GM19397 (cell line): ENCODE data around the gene PRKCD.
A peak's percentile ranks its signal among the peaks of the same experiment; 100 is the strongest.

Source experiments
- ATAC-seq: cut with Tn5 transposase; IDR thresholded peaks from one replicate; pipeline ENCODE4 v1.9.1; 2021; ENCODE audit warnings: mild to moderate bottlenecking, moderate library complexity; ENCODE audit not compliant: unreplicated experiment

Gene PRKCD

DNA sequence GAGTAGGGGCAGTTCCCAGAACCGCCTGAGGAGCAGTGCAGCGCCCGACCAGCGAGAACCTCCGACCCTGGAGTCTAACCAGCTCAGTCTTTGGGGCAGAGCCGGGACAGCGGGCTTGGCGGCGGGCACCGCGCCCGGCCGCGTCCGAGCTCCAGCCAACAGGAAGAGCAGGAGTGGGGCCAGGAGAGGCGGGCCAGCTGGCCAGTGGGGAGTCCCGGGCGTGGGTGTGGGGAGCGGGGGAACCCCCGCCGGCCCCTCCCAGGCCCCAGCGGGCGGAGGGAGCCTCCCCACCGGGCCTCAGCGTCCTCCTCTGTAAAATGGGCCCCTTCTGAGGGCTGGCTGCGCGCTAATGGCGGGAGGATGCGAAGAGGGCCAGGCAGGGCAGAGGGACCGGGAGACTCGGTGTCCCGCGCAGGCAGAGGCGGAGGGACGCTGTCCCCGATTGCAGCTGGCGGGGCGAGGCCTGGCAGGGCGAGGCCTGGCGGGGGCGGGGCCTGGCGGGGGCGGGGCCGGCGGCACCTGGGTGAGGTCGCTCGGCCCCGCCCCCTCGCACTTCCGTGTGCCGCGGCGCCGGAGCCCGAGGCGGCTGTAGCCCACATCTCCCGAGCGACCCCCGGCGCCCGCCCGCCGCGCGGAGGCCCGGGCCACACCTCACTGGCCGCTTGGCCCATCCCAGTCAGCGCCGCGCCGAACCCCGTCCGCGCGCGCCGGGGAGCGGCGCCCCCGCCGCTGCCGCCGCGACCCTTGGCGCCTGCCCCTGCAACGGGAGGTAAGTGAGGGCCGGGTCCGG, at the start of gene PRKCD:
Gene PRKCD (plus strand): TSS at position 550 of the 790 bp plus-strand sequence. CDS start 17,214 bp downstream, outside the sequence.
- peak; percentile 48 for ATAC-seq

GRCh38 chr3:53111822-53112221, 49.2 kb upstream of the PRKCD start:
- no peak for ATAC-seq

DNA sequence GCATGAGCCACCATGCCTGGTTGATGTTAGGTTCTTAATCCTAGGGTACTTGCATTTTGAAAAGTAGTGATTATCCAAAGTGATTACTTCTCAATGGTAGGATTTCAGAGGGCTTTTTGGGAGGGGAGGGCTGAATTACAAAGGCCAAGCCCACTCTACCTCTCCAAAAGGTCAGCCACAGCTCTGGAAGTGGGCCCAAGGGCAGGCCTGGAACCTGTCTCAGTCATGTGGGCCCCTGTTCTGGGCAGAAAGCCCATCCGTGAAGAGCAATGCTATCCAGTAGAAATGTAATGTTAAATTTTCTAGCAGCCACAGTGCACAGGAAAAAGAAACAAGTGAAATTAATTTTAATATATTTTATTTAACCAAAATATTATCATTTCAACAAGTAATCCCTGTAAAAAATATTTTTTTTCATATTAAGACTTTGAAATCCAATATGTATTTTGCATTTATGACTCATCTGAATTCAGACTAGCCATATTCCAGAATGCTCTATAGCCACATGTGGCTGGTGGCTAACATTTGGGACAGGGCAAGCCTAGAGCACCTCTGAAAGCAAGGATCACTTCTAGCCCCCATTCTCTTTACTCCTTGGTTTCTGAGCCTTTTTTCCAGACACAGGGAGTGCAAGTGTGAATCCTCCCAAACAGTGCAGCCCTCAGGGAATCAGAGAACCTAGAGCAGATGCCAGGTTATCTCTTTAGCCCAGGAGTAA, 47.6 kb upstream of the PRKCD start:
- ATAC-seq = no peak

DNA sequence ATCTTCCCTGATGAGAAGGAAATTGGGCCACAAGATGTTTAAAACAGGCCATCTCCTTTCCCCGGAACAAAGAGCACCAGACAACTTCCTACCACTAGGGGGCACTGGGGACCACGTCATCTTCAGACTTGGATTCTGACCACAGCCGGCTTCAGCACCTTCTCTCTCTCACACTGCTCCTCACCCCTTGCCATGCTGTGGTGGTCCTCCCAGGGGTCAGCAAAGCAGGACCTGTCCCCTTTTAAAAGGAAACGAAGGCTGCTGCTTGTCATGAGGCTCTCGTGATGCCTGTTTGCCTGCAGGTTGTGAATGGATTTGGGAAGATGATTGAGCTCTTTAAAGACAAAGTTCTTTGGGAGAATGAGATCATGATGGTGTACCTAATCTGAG, 47.0 kb upstream of the PRKCD start:
- no peak for ATAC-seq

- ATAC-seq = no peak
These were observed 46.5 kb upstream of the PRKCD start for GRCh38 chr3:53114412-53115074.

GRCh38 chr3:53116956-53117355, 44.1 kb upstream of the PRKCD start:
- ATAC-seq = no peak

GRCh38 chr3:53120336-53120735, 40.7 kb upstream of the PRKCD start:
- no peak for ATAC-seq

DNA sequence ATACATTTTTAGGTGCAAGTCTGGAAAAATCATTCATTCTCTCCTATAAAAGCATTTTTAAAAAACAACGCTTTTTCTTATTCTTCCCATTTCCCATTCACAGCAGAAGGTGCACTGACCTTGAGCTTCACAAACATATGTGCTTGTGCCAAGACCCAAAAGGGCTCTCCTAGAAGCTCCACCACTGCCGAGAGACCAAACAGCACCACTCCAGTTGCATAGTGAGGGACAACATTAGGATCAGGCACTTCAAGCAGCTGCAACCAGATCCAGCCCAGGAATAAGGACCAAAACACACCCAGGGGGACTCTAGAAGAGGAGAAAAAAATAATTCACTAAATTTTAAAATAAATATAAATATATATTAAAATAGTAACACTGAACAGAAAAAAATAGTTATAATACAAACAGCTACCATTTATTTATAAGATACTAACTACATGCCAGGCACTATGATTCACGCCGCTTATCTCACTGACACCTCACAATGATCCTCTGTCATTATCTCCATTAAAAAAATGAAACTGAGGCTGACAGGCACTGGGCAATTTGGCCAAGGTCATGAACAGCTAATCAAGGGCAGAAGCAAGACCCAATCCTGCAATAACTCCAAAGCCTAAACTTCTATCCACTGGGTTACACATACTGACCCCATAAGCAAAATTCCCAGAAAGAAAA, 38.6 kb upstream of the PRKCD start:
- no peak for ATAC-seq

DNA sequence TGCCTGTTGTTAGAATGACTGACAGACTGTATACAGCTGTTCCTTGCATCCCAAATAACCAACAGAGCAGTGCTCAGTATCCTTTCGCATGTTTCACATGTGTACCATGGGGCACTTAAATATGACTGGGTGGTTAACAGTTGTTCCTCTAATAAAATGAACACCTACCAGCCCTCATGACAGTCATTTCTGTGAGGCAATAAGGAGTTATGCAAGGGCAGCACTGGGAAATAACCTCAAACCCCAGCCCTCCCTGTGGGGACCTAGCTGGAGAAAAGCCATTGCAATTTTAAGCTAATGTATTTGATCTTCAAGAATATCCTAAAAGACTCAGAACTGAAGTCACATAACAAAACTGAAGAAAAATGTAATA, 38.1 kb upstream of the PRKCD start:
- no peak for ATAC-seq

GRCh38 chr3:53123510-53123909, 37.5 kb upstream of the PRKCD start:
- ATAC-seq = no peak

DNA sequence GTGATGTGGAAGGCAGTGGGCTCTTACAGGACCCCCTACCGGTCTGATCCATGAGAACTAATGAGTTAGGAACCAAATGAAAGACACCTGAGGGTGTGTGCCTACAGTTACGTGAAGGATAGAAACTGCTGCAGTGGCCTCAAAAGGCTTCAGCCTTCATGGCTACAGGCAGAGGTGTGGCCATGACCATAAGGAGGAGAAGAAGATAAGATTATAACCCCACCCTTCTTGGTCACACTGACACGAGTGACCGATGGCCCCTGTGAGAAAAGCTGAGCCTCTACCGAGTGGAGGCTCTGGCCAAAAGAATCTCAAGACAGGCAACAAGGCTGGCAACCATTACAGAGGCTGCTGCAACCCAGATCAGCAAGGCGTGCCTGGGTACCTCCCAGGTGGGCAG, 37.1 kb upstream of the PRKCD start:
- ATAC-seq = no peak

DNA sequence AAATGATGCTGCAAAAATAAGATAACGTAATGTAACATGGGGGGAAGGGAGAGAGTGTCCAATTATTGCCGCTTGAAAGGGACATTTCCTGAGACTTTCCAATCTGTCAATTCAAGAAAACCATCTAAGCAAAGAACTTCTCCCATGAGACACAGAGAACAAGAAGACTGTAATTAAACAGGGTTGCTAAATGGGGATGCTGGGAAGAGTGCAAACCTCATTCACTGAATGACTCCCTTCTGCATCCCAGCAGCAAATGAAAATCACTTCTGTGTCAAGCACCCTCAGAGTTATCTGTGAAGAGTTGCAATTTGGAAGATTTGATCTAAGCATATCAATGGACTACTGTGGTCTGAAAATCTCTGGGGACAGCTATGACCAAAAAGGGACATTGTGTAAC, 34.4 kb upstream of the PRKCD start:
- ATAC-seq = no peak

- no peak for ATAC-seq
These were observed 31.7 kb upstream of the PRKCD start for GRCh38 chr3:53129344-53129743.

GRCh38 chr3:53130179-53131061, 30.6 kb upstream of the PRKCD start, which contains the start of gene RFT1:
Gene RFT1 (minus strand): TSS chr3:53130435. CDS start chr3:53130400, 35 bp downstream.
- ATAC-seq = peak; percentile 87

DNA sequence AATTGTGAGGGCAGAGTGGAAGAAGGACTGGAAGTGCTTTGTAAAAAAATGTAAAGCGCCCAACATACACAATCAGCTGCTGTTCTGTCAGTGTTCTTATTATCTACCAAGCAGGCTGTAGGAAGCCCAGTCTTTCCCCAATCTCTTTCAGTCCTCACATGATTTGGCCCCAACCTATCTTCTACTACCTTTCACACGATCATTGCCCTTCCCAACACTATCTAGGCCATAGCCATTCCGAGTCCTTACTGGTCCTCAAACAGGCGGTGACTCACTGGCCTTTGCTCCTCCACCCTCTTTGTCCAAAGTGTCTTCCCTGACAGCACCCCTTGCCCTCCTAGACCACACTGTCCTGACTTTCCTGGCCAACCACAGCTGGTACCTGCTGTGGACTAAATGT, 29.9 kb upstream of the PRKCD start:
- ATAC-seq = no peak

- no peak for ATAC-seq
These were observed 28.7 kb upstream of the PRKCD start for GRCh38 chr3:53132347-53132746.

DNA sequence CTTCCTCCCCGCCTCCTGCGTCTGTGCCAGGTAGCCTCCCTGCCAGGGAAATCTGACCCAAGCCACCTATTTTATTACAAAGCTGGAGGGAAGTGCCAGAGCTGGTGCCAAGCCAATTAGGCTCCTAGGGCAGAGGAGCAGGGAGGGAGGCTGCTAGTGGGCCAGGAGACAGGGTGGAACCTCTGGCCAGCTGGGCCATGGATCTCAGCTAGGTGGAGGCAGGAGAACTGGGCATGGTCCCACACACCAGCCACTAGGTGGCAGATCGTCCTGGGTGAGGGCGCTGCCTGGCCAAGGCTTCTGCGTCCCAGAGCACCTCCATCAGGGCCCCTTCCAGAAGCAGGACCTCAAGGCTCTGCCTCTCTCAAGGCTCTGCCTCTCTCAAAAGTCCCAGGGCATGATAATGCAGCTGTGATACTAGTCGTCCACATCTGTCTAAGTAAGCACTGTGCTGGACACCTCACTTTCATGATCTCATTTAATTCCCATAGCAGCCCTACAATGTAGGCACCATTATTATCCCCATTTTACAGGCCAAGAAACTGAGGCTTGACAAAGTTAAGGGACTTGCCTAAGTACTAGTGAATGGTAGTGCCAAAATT, 26.3 kb upstream of the PRKCD start:
- peak; percentile 44 for ATAC-seq

DNA sequence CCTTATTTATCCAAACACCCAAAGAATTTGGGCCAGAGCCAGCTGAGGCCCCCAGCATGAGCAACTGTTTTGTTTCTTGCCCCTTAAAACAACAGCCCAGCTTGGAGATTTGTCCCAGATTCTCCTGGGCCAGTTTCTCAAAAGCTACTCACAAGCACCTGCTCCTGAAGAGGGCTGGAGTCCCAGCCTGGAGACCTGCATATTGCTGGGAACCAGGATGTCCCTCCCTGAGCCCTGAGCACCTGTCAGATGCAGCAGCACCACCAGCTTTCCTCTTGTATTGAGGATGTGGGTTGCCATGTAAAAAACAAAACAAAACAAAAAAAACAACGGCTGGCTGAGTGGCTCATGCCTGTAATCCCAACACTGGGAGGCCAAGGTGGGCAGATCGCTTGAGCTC, 23.8 kb upstream of the PRKCD start:
- ATAC-seq = no peak

GRCh38 chr3:53137835-53138446, 23.1 kb upstream of the PRKCD start:
- no peak for ATAC-seq
